ENCODE results near the gene ZIC3. TPM values are rescaled to one million over a fixed set of nuclear protein-coding genes. Genes with fewer than 3 reads are reported as not detected.

Gene ZIC3
- total RNA-seq, 1 experiment from 2014 or later: not detected

GRCh38 chrX:137565318-137565904 lies 516 bp upstream of the ZIC3 start:
- POLR2A ChIA-PET: no interaction called here
- BruUV-seq (replicated peaks): no TSS peak
- H3K36me3 ChIP-seq (ENCODE audit: control insufficient read depth, insufficient read depth, low read length): no peaks in the 10 kb centered on the region
- TF ChIP-seq SIN3A (IDR thresholded peaks at IDR 0.05; ENCODE audit: borderline replicate concordance, insufficient read depth, low read depth, low read length) (no peak), POLR2AphosphoS5 (IDR thresholded peaks at IDR 0.05; ENCODE audit: low read depth, low read length) (no peak), CTCF (IDR thresholded peaks at IDR 0.05) (no peak), REST (IDR thresholded peaks at IDR 0.05; ENCODE audit: insufficient read depth in 1 of 2, low read depth in 2 of 2, low read length in 1 of 2) (no peak), TCF7L2 (IDR thresholded peaks at IDR 0.05; ENCODE audit: low read depth, low read length) (no peak)
- DNase-seq (ENCODE audit: low read depth, low spot score) (no peak), ATAC-seq (no peak)
- H3K27ac ChIP-seq (ENCODE audit: low read length): no peak overlapping the region
- no peak overlapping the region for H3K4me3 ChIP-seq (ENCODE audit: low read depth in 2 of 2, low read length in 2 of 2)
- H3K27me3 ChIP-seq (ENCODE audit: control insufficient read depth, insufficient read depth, low read length): no peaks in the 10 kb centered on the region
- no peaks in the 10 kb centered on the region for H3K9me3 ChIP-seq (ENCODE audit: control insufficient read depth, insufficient read depth, low read depth, low read length)
- intact Hi-C loops (cut with micrococcal nuclease; ENCODE audit: unreplicated experiment): no loop called here
- CTCF ChIA-PET: no interaction called here
- H3K4me1 ChIP-seq (ENCODE audit: control insufficient read depth, insufficient read depth, low read length): 0 out of 2 replicates have a peak, but pooled peaks cover 3% of the 10 kb centered on the region
- in situ Hi-C loops (cut with HindIII; ENCODE audit: low pct_unique_long_range_greater_than_20kb, low sequenced_read_pairs): no loop called here

GRCh38 chrX:137566746-137567679 lies 1.1 kb downstream of the ZIC3 start:
- H3K4me3 ChIP-seq (ENCODE audit: low read depth in 2 of 2, low read length in 2 of 2): no peak overlapping the region
- CTCF ChIA-PET: no interaction called here
- BruUV-seq (replicated peaks): no TSS peak

More at GRCh38 chrX:137566746-137567679, 1.1 kb downstream of the ZIC3 start:
- Histone ChIP-seq H3K27ac (ENCODE audit: low read length) (no peak overlapping the region), H3K4me1 (ENCODE audit: control insufficient read depth, insufficient read depth, low read length) (0 out of 2 replicates have a peak, but pooled peaks cover 3% of the 10 kb centered on the region), H3K9me3 (ENCODE audit: control insufficient read depth, insufficient read depth, low read depth, low read length) (no peaks in the 10 kb centered on the region), H3K27me3 (ENCODE audit: control insufficient read depth, insufficient read depth, low read length) (no peaks in the 10 kb centered on the region), H3K36me3 (ENCODE audit: control insufficient read depth, insufficient read depth, low read length) (no peaks in the 10 kb centered on the region)
- POLR2A ChIA-PET: no interaction called here
- in situ Hi-C loops (cut with HindIII; ENCODE audit: low pct_unique_long_range_greater_than_20kb, low sequenced_read_pairs): no loop called here
- no peak for DNase-seq (ENCODE audit: low read depth, low spot score)
- TF ChIP-seq POLR2AphosphoS5 (IDR thresholded peaks at IDR 0.05; ENCODE audit: low read depth, low read length) (no peak), CTCF (IDR thresholded peaks at IDR 0.05) (no peak), REST (IDR thresholded peaks at IDR 0.05; ENCODE audit: insufficient read depth in 1 of 2, low read depth in 2 of 2, low read length in 1 of 2) (no peak), TCF7L2 (IDR thresholded peaks at IDR 0.05; ENCODE audit: low read depth, low read length) (no peak), SIN3A (IDR thresholded peaks at IDR 0.05; ENCODE audit: borderline replicate concordance, insufficient read depth, low read depth, low read length) (no peak)
- intact Hi-C loops (cut with micrococcal nuclease; ENCODE audit: unreplicated experiment): no loop called here
- ATAC-seq: no peak
